K562 (cell line): Measurements from ENCODE around the gene CCDC18. TPM values are rescaled to one million over a fixed set of nuclear protein-coding genes. Genes with fewer than 3 reads are reported as not detected.
A peak's percentile ranks its signal among the peaks of the same experiment; 100 is the strongest.

Experiments
- BCLAF1 ChIP-seq, 2 experiments: fragments of 450-650 bp in 1 of 2; IDR thresholded peaks; 2 replicates each; pipeline ENCODE4 v1.6.1; 2011 to 2017; ENCODE audit warnings: low read depth in 2 of 2, antibody characterized with exemption in 1 of 2, borderline replicate concordance in 1 of 2, low read length in 1 of 2, mild to moderate bottlenecking in 1 of 2, mixed read lengths in 1 of 2; ENCODE audit not compliant: control insufficient read depth in 1 of 2
- BRF1 ChIP-seq: IDR thresholded peaks from 3 replicates; pipeline ENCODE4 v1.6.1; 2011; ENCODE audit warnings: borderline replicate concordance, mild to moderate bottlenecking; ENCODE audit not compliant: insufficient read length; ENCODE audit errors: extremely low read depth
- E2F4 ChIP-seq: sonication (generic); formaldehyde crosslinking; IDR thresholded peaks from 2 replicates; pipeline ENCODE4 v1.8.0; 2022; ENCODE audit warnings: mild to moderate bottlenecking, low read depth, missing genetic modification reagents
- FOXJ2 ChIP-seq: fragments of 200-800 bp; sonication (Bioruptor generic); IDR thresholded peaks from 2 replicates; pipeline ENCODE4 v1.6.1; 2016; ENCODE audit warnings: missing genetic modification characterization, missing compliant biosample characterization
- GATAD2A ChIP-seq: fragments of 450-650 bp; IDR thresholded peaks from 2 replicates; pipeline ENCODE4 v1.6.1; 2017
- HMG20B ChIP-seq: fragments of 250-450 bp; sonication (Bioruptor Pico); IDR thresholded peaks from 2 replicates; pipeline ENCODE4 v1.5.0; 2021; ENCODE audit warnings: mild to moderate bottlenecking
- MLLT1 ChIP-seq, 2 experiments: fragments of 450-650 bp; IDR thresholded peaks; 2 replicates each; pipeline ENCODE4 v1.6.1; 2016
- NFRKB ChIP-seq: fragments of 450-650 bp; IDR thresholded peaks from 2 replicates; pipeline ENCODE4 v1.6.1; 2016; ENCODE audit warnings: low read depth
- POLR2A ChIP-seq: fragments of 450-650 bp; conservative IDR thresholded peaks from 2 replicates; pipeline ENCODE4 v1.6.1; 2016
- SMAD4 ChIP-seq: fragments of 250-450 bp; sonication (Bioruptor Pico); conservative IDR thresholded peaks from 2 replicates; pipeline ENCODE4 v1.8.0; 2021; ENCODE audit warnings: inconsistent platforms, mild to moderate bottlenecking, moderate library complexity
- SMARCE1 ChIP-seq: fragments of 450-650 bp; IDR thresholded peaks from 2 replicates; pipeline ENCODE4 v1.7.1; 2016; ENCODE audit warnings: mild to moderate bottlenecking
- TBL1XR1 ChIP-seq, 2 experiments: IDR thresholded peaks; 2 replicates each; pipeline ENCODE4 v1.6.1; 2012; ENCODE audit warnings: improper control_type of control experiment in 2 of 2, low read length in 2 of 2, mild to moderate bottlenecking in 1 of 2
- TCF3 ChIP-seq: sonication (generic); formaldehyde crosslinking; IDR thresholded peaks from 2 replicates; pipeline ENCODE4 v1.4.0; 2020; ENCODE audit warnings: mild to moderate bottlenecking, missing genetic modification reagents
- ZBTB26 ChIP-seq: fragments of 450-650 bp; formaldehyde crosslinking; IDR thresholded peaks from 2 replicates; pipeline ENCODE4 v1.4.0; 2022; ENCODE audit warnings: missing genetic modification characterization
- ZNF212 ChIP-seq: fragments of 450-650 bp; formaldehyde crosslinking; IDR thresholded peaks from 2 replicates; pipeline ENCODE4 v1.4.0; 2020; ENCODE audit warnings: mild to moderate bottlenecking
- ZNF239 ChIP-seq: fragments of 250-450 bp; sonication (Bioruptor Pico); IDR thresholded peaks from 2 replicates; pipeline ENCODE4 v1.4.0; 2020; ENCODE audit warnings: mild to moderate bottlenecking
- ZNF3 ChIP-seq: fragments of 250-450 bp; sonication (Bioruptor Pico); IDR thresholded peaks from 2 replicates; pipeline ENCODE4 v1.5.0; 2021; ENCODE audit warnings: mild to moderate bottlenecking, moderate library complexity
- ZNF316 ChIP-seq: fragments of 450-650 bp; IDR thresholded peaks from 2 replicates; pipeline ENCODE4 v1.6.1; 2016
- ZNF507 ChIP-seq: conservative IDR thresholded peaks from 2 replicates; pipeline ENCODE4 v1.6.1; 2017; ENCODE audit warnings: missing genetic modification characterization, missing compliant biosample characterization
- ZNF561 ChIP-seq: fragments of 450-650 bp; formaldehyde crosslinking; conservative IDR thresholded peaks from 2 replicates; pipeline ENCODE4 v1.4.0; 2020; ENCODE audit warnings: mild to moderate bottlenecking, moderate library complexity
- ZZZ3 ChIP-seq: fragments of 450-650 bp; IDR thresholded peaks from 2 replicates; pipeline ENCODE4 v1.6.1; 2016; ENCODE audit warnings: antibody characterized with exemption, mild to moderate bottlenecking, moderate library complexity
- polyA plus RNA-seq, 8 experiments: library from polyadenylated mRNA; depleted of rRNA in 4 of 8; stranded (reverse) in 5 of 8; unstranded in 3 of 8; fragments of >200 nt; fragmentation: Nextera tagmentation in 2 of 8; fragmentation: Illumina TruSeq in 1 of 8; extraction: Ambion mirVana in 2 of 8; extraction: Trizol in 1 of 8; gene quantifications; 2 replicates each; pipeline versions ENCODE4 v1.2.1 to v1.2.3, GENCODE V29; 2011 to 2014; ENCODE audit warnings: inconsistent platforms in 1 of 8, missing spikeins in 1 of 8
- total RNA-seq, 7 experiments: library from RNA; depleted of rRNA in 6 of 7; stranded (reverse); fragments of >200 nt in 6 of 7; fragmentation: Illumina TruSeq in 2 of 7; extraction: Trizol in 2 of 7; gene quantifications; 2 replicates each; pipeline versions ENCODE4 v1.2.1 to v1.2.3, GENCODE V29; 2011 to 2021; ENCODE audit warnings: low replicate concordance in 1 of 7
- TF ChIP-seq, protein P1 (sequence below): fragments of 250-450 bp; sonication (Bioruptor Pico); IDR thresholded peaks from 2 replicates; pipeline ENCODE4 v1.6.1; 2021; ENCODE audit warnings: mild to moderate bottlenecking

CCDC18 gene
- total and polyA plus RNA-seq, 9 of the 15 experiments (the other 6 are each of a cell fraction or from before 2014, with no cell fraction given): 19.5 to 34.2 (median 24.3) TPM

DNA sequence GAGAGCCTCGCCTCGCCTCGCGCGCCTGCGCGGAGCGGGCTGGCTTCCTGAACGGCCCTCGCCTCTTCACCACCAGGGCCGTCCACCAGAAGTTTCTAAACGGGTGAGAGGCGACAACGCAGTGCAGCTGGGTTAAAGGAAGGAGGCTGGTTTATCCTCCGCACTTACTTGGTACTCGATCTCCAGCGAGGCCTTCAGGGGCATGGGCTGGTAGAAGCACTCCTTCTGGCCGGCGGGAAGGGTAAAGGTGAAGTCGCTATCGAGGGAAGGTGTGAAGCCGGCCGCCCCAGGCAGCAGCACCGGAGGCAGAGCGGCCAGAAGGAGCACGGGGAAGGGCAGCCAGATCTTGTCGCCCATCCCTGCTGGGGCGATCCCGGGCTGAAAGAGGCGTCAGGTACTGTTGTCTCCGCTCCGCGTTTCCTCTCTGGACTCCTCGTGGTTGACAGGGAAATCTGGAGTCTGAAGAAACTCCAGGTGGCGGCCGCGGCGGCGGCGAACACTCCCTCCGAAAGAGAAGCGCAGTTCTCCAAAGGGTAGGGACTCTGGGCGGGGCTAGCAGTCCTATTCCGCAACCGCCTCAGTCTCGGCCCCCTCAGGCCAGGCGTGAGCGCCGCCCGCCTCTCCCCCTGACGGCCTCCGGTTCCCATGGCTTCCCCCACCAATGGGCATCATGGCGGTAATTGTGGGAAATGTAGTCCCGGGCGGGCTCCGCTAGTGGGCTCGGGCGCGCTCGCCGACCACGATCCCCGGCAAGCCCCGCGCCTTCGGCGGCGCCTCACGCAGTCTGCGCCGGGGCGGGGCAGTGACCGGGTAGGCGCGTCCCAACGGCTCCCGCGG is 420 bp upstream of the CCDC18 start, which contains the start of gene TMED5 (continued):
- TF ChIP-seq MLLT1 (IDR thresholded peaks at IDR 0.05): peak; percentile 51 to 72; a peak in 1 of 4 replicates
- TF ChIP-seq ZNF239 (CRISPR knock-in tag): no peak
- TF ChIP-seq ZNF561 (CRISPR knock-in tag): no peak
- 0 out of 4 replicates have a peak, but pooled peaks of 1 of the 2 experiments have one; percentile 32 for TF ChIP-seq BCLAF1 (IDR thresholded peaks at IDR 0.05; ENCODE audit: borderline replicate concordance in 1 of 2, control insufficient read depth in 1 of 2, low read depth in 2 of 2, low read length in 1 of 2)
- no peak for TF ChIP-seq BRF1
- no peak for TF ChIP-seq ZNF316
- TF ChIP-seq FOXJ2: no peak; the same call in 1 of the 2 replicates
- no peak for TF ChIP-seq TCF3 (CRISPR knock-in tag)
- TF ChIP-seq ZNF212 (CRISPR knock-in tag): no peak
- TF ChIP-seq ZNF507 (tag): no peak
- 0 out of 2 replicates have a peak, but pooled peaks have one; percentile 5 for TF ChIP-seq ZBTB26
- peak in 1 of 2 experiments; percentile 52; a peak in 2 of 4 replicates for TF ChIP-seq TBL1XR1 (IDR thresholded peaks at IDR 0.05; ENCODE audit: low read length in 2 of 2)
- TF ChIP-seq NFRKB: peak; percentile 77
- no peak for TF ChIP-seq ZNF3
- TF ChIP-seq, protein P1, sequence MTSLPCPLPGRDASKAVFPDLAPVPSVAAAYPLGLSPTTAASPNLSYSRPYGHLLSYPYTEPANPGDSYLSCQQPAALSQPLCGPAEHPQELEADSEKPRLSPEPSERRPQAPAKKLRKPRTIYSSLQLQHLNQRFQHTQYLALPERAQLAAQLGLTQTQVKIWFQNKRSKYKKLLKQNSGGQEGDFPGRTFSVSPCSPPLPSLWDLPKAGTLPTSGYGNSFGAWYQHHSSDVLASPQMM (CRISPR knock-in tag): no peak
- TF ChIP-seq E2F4: no peak; the same call in 1 of the 2 replicates
- TF ChIP-seq HMG20B (CRISPR knock-in tag): no peak
- peak; percentile 86 for TF ChIP-seq POLR2A
- TF ChIP-seq SMARCE1: 0 out of 2 replicates have a peak, but pooled peaks have one; percentile 32
- TF ChIP-seq GATAD2A: no peak
- TF ChIP-seq SMAD4 (CRISPR knock-in tag): 0 out of 2 replicates have a peak, but pooled peaks have one; percentile 42
- TF ChIP-seq ZZZ3: no peak
